ENCODE measurements around the gene CPNE6. TPM values are rescaled to one million over a fixed set of nuclear protein-coding genes. Genes with fewer than 3 reads are reported as not detected.

CPNE6 gene
- total and polyA plus RNA-seq, 2 of the 13 experiments (the other 11 are each of a cell fraction or from before 2014, with no cell fraction given), result not detected

DNA sequence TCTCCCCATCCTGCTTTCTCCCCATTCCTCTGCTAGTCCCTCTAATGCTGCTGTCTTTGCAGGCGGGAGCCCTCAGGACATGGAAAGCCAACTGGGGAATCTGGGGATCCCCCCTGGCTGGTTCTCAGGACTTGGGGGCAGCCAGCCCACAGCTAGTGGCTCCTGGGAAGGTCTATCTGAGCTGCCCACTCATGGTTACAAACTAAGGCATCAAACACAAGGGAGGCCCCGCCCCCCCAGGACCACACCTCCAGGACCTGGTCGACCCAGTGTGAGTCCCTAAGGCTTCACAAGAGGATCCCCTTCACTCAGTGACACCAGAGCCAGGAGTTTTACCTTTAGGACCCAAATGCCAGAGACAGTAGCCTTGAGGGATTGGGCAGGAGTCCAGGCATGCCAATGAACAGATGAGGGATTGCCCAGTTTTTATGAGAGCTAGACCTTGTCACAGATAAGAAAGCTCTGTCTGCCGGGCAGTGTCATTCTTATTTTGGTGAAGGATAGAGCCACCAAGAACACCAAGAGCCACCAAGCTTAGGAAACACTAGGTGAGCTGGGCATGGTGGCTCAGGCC, 8.0 kb upstream of the CPNE6 start:
- Histone ChIP-seq H3K79me2 (ENCODE audit: insufficient read depth, low read length) (no peaks in the 10 kb centered on the region), H3K4me2 (ENCODE audit: low read depth, low read length) (no peak overlapping the region), H3K4me1 (ENCODE audit: insufficient read depth, low read length) (peaks cover 53% of the 10 kb centered on the region), H2AFZ (ENCODE audit: low read length) (no peak overlapping the region), H3K36me3 (replicated peaks in 1 of 2; ENCODE audit: control insufficient read depth in 1 of 2, insufficient read depth in 2 of 2, low read length in 2 of 2) (no peaks in the 10 kb centered on the region), H3K9ac (ENCODE audit: insufficient read depth, low read depth, low read length) (no peak overlapping the region), H3K9me3 (ENCODE audit: low read length) (no peaks in the 10 kb centered on the region), H3K27ac (ENCODE audit: extremely low read length, insufficient read depth, low read length) (no peak overlapping the region), H4K20me1 (ENCODE audit: insufficient read depth, low read length) (no peaks in the 10 kb centered on the region), H3K4me3 (replicated peaks in 1 of 3; ENCODE audit: insufficient read depth in 1 of 3, low read depth in 2 of 3, low read length in 3 of 3) (no peak overlapping the region), H3K27me3 (ENCODE audit: control insufficient read depth in 1 of 2, insufficient read depth in 2 of 2, low read length in 2 of 2) (peaks cover 5 to 13% of the 10 kb centered on the region in 2 experiments; a peak in 3 of 5 replicates)
- TF ChIP-seq NFIB (CRISPR knock-in tag; IDR thresholded peaks at IDR 0.05; ENCODE audit: borderline replicate concordance), result 0 out of 2 replicates have a peak, but pooled peaks have one; percentile 44
- no peak for TF ChIP-seq ZKSCAN1 (IDR thresholded peaks at IDR 0.05; ENCODE audit: low read length)
- TF ChIP-seq, protein P1, sequence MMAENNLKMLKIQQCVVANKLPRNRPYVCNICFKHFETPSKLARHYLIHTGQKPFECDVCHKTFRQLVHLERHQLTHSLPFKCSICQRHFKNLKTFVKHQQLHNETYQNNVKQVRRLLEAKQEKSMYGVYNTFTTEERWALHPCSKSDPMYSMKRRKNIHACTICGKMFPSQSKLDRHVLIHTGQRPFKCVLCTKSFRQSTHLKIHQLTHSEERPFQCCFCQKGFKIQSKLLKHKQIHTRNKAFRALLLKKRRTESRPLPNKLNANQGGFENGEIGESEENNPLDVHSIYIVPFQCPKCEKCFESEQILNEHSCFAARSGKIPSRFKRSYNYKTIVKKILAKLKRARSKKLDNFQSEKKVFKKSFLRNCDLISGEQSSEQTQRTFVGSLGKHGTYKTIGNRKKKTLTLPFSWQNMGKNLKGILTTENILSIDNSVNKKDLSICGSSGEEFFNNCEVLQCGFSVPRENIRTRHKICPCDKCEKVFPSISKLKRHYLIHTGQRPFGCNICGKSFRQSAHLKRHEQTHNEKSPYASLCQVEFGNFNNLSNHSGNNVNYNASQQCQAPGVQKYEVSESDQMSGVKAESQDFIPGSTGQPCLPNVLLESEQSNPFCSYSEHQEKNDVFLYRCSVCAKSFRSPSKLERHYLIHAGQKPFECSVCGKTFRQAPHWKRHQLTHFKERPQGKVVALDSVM (CRISPR knock-in tag; IDR thresholded peaks at IDR 0.05), result no peak
- no peak for TF ChIP-seq ZNF496 (CRISPR knock-in tag; IDR thresholded peaks at IDR 0.05; ENCODE audit: insufficient replicate concordance)
- TF ChIP-seq IKZF4 (CRISPR knock-in tag; IDR thresholded peaks at IDR 0.05; ENCODE audit: borderline replicate concordance, low read depth, not compliant biosample characterization), result no peak
- no peak for TF ChIP-seq ZNF784 (CRISPR knock-in tag; IDR thresholded peaks at IDR 0.05; ENCODE audit: borderline replicate concordance)
- TF ChIP-seq ZNF605 (CRISPR knock-in tag; IDR thresholded peaks at IDR 0.05), result no peak
- no peak for TF ChIP-seq POLR2G (IDR thresholded peaks at IDR 0.05; ENCODE audit: low read depth, low read length)
- TF ChIP-seq ZNF776 (CRISPR knock-in tag; IDR thresholded peaks at IDR 0.05), result no peak
- no peak for TF ChIP-seq RNF2 (conservative IDR thresholded peaks at IDR 0.05; ENCODE audit: low read depth)
- no peak for TF ChIP-seq IKZF1 (IDR thresholded peaks at IDR 0.05)
- TF ChIP-seq ZSCAN20 (CRISPR knock-in tag; IDR thresholded peaks at IDR 0.05; ENCODE audit: borderline replicate concordance), result no peak
- no peak for TF ChIP-seq NFATC3 (CRISPR knock-in tag; IDR thresholded peaks at IDR 0.05)
- TF ChIP-seq ATF7-NPFF (CRISPR knock-in tag; IDR thresholded peaks at IDR 0.05; ENCODE audit: low read depth), result no peak
- TF ChIP-seq ZNF235 (CRISPR knock-in tag; IDR thresholded peaks at IDR 0.05; ENCODE audit: borderline replicate concordance), result 0 out of 2 replicates have a peak, but pooled peaks have one; percentile 36
- FAIRE-seq, result no peak
- no peak for DNase-seq (ENCODE audit: low spot score)
- ATAC-seq, result no peak
- no TSS peak for BruUV-seq (replicated peaks)
- CTCF ChIA-PET (ENCODE audit: low intra/inter-chr PET ratio, low total read pairs), result no interaction called here
- in situ Hi-C loops (cut with HindIII; ENCODE audit: extremely low pct_ligation_motif_present, low pct_unique_long_range_greater_than_20kb), result no loop called here
- POLR2A ChIA-PET, result interaction anchor here (0.7 to 9.6 kb wide), 4 partner anchors 18 to 51 kb away, joined by 3 to 226 read pairs (median 12); partner anchors contain the start of genes DCAF11, NRL and PCK2
- WGBS (ENCODE audit: low lambda C conversion rate), result 42% methylated on average over 4 of the region's 4 CpGs
- intact Hi-C loops (cut with micrococcal nuclease; ENCODE audit: unreplicated experiment), result no loop called here

Measured in HepG2 (cell line).